ENCODE results near the gene DEPDC5. TPM values are rescaled to one million over a fixed set of nuclear protein-coding genes. Genes with fewer than 3 reads are reported as not detected.
A peak's percentile ranks its signal among the peaks of the same experiment; 100 is the strongest.

The DEPDC5 gene
- total and polyA plus RNA-seq, 9 of the 15 experiments (the other 6 are each of a cell fraction or from before 2014, with no cell fraction given) = 2.3 to 12.3 (median 10.7) TPM

GRCh38 chr22:31911565-31912406 is 158.0 kb downstream of the DEPDC5 start (continued):
- TF ChIP-seq ZBTB34 (CRISPR knock-in tag; IDR thresholded peaks at IDR 0.05) (no peak), CBFA2T2 (conservative IDR thresholded peaks at IDR 0.05) (peak; percentile 54), ZNF253 (CRISPR knock-in tag; conservative IDR thresholded peaks at IDR 0.05) (no peak), IRF1 (CRISPR knock-in tag; IDR thresholded peaks at IDR 0.05; ENCODE audit: borderline replicate concordance) (no peak), MEF2A (IDR thresholded peaks at IDR 0.05; ENCODE audit: control insufficient read depth, low read depth, low read length) (no peak), ZNF561 (CRISPR knock-in tag; conservative IDR thresholded peaks at IDR 0.05) (no peak), ZNF282 (CRISPR knock-in tag; IDR thresholded peaks at IDR 0.05) (no peak), POLR2A (conservative IDR thresholded peaks at IDR 0.05) (no peak), SIRT6 (IDR thresholded peaks at IDR 0.05; ENCODE audit: low read depth, low read length) (no peak), TCF3 (CRISPR knock-in tag; IDR thresholded peaks at IDR 0.05) (peak; percentile 52), HMBOX1 (IDR thresholded peaks at IDR 0.05) (no peak), SMARCC2 (IDR thresholded peaks at IDR 0.05; ENCODE audit: low read depth) (no peak), KLF1 (tag; IDR thresholded peaks at IDR 0.05) (no peak), TEAD1 (CRISPR knock-in tag; IDR thresholded peaks at IDR 0.05) (no peak), ZHX1 (conservative IDR thresholded peaks at IDR 0.05; ENCODE audit: low read length) (no peak), CREM (IDR thresholded peaks at IDR 0.05; ENCODE audit: low read depth) (no peak), RNF2 (IDR thresholded peaks at IDR 0.05) (no peak), ZFP36 (IDR thresholded peaks at IDR 0.05; ENCODE audit: low read depth, low read length, partially characterized antibody) (no peak), ZNF778 (CRISPR knock-in tag; IDR thresholded peaks at IDR 0.05) (no peak), CREB3L1 (IDR thresholded peaks at IDR 0.05; ENCODE audit: borderline replicate concordance, low read depth) (no peak), NONO (IDR thresholded peaks at IDR 0.05; ENCODE audit: low read depth in 2 of 2, low read length in 1 of 2) (no peak), CBFA2T3 (IDR thresholded peaks at IDR 0.05) (peak; percentile 71)

Measured in K562 (cell line).